Loucy (cell line): ENCODE measurements around the gene RBM28.

Source experiments
- EZH2phosphoT487 ChIP-seq: fragments of 200-600 bp; IDR thresholded peaks from 2 replicates; pipeline ENCODE4 v1.6.1; 2018; ENCODE audit warnings: antibody characterized with exemption, mild to moderate bottlenecking, moderate library complexity, borderline replicate concordance
- TF ChIP-seq, protein P1 (sequence below): fragments of 200-600 bp; sonication (generic); conservative IDR thresholded peaks from 2 replicates; pipeline ENCODE4 v1.5.1; 2014; ENCODE audit warnings: mild to moderate bottlenecking, antibody characterized with exemption, low read length

DNA sequence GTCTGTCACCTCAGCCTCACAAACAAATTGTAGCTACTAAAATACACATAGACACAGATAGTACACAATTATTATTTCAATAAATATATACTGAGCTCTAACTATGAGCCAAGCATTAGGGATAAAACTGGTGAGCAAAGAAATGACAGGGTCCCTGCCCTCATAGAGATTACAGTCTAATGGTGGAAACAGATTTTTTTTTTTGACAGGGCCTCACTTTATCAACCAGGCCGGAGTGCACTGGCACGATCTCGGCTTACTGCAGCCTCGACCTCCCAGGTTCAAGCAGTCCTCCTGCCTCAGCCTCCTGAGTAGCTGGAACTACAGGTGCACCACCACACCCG is 695 bp upstream of the RBM28 start:
- TF ChIP-seq, protein P1, sequence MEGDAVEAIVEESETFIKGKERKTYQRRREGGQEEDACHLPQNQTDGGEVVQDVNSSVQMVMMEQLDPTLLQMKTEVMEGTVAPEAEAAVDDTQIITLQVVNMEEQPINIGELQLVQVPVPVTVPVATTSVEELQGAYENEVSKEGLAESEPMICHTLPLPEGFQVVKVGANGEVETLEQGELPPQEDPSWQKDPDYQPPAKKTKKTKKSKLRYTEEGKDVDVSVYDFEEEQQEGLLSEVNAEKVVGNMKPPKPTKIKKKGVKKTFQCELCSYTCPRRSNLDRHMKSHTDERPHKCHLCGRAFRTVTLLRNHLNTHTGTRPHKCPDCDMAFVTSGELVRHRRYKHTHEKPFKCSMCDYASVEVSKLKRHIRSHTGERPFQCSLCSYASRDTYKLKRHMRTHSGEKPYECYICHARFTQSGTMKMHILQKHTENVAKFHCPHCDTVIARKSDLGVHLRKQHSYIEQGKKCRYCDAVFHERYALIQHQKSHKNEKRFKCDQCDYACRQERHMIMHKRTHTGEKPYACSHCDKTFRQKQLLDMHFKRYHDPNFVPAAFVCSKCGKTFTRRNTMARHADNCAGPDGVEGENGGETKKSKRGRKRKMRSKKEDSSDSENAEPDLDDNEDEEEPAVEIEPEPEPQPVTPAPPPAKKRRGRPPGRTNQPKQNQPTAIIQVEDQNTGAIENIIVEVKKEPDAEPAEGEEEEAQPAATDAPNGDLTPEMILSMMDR = no peak
- no peak for TF ChIP-seq EZH2phosphoT487
